Transverse colon (tissue), 4 donors: ENCODE measurements around the gene ZNF316. TPM values are rescaled to one million over a fixed set of nuclear protein-coding genes. Genes with fewer than 3 reads are reported as not detected.

Experiments
- DNase-seq: peaks from one replicate; pipeline ENCODE4 v3.0.0-alpha.2; 2019
- H3K27ac ChIP-seq, 4 donors: fragments of 200-600 bp; sonication (generic); 2 replicates each; pipeline ENCODE4 v1.5.1; 2016 to 2018; ENCODE audit warnings: inconsistent platforms in 4 of 4
- H3K27me3 ChIP-seq: fragments of 200-600 bp; sonication (generic); 2 replicates; pipeline ENCODE4 v1.5.1; 2017; ENCODE audit warnings: inconsistent platforms
- H3K36me3 ChIP-seq, 4 donors: fragments of 200-600 bp; sonication (generic); 2 replicates each; pipeline ENCODE4 v1.5.1; 2017 to 2019; ENCODE audit warnings: inconsistent platforms in 4 of 4
- H3K4me1 ChIP-seq, 4 donors: fragments of 200-600 bp; sonication (generic); 2 replicates each; pipeline ENCODE4 v1.5.1; 2017 to 2020; ENCODE audit warnings: inconsistent platforms in 4 of 4
- H3K4me3 ChIP-seq, 4 donors: fragments of 200-600 bp; sonication (generic); 1 replicate in 1 of 4; 2 replicates in 3 of 4; pipeline versions ENCODE4 v1.5.1 to v1.6.1; 2017 to 2019; ENCODE audit warnings: inconsistent platforms in 4 of 4
- H3K9me3 ChIP-seq, 2 donors: fragments of 200-600 bp; sonication (generic); 2 replicates each; pipeline ENCODE4 v1.5.1; 2017 to 2019; ENCODE audit warnings: inconsistent platforms in 2 of 2
- EP300 ChIP-seq: sonication (generic); formaldehyde crosslinking; IDR thresholded peaks from one replicate; pipeline ENCODE4 v1.6.1; 2017; ENCODE audit warnings: antibody characterized with exemption, low read depth
- POLR2A ChIP-seq: fragments of 450-650 bp; IDR thresholded peaks from one replicate; pipeline ENCODE4 v1.6.1; 2016; ENCODE audit warnings: antibody characterized with exemption, mild to moderate bottlenecking, moderate library complexity
- POLR2AphosphoS5 ChIP-seq, 3 donors: sonication (generic); formaldehyde crosslinking; IDR thresholded peaks; one replicate each; pipeline ENCODE4 v1.6.1; 2016; ENCODE audit warnings: antibody characterized with exemption in 3 of 3
- WGBS, 2 donors: methylation state at CpG; one replicate each; pipeline ENCODE4 v1.1.5; 2018; ENCODE audit warnings: low coverage in 1 of 2; 5-methylcytosine and 5-hydroxymethylcytosine counted together
- in situ Hi-C, 4 donors: fragments of 200-750 bp; cut with MboI; loops; one replicate each; pipeline versions ENCODE4 v1.15.0 to v1.15.1; 2017; ENCODE audit warnings: low sequenced_read_pairs in 3 of 4, low pct_ligation_motif_present in 1 of 4, low pct_unique_long_range_greater_than_20kb in 1 of 4
- intact Hi-C: fragments of 100-400 bp; cut with DNase I; formaldehyde crosslinking; loops from one replicate; pipeline ENCODE4 v1.15.1; 2023; ENCODE audit warnings: low total_unique reads
- total RNA-seq, 4 donors: library from RNA; depleted of rRNA; stranded (reverse); fragments of >200 nt; gene quantifications; one replicate each; pipeline ENCODE4 v1.1.0, GENCODE V29; 2016
- TF ChIP-seq, protein P1 (sequence below), 5 experiments: fragments of 200-600 bp in 3 of 5; fragments of 450-650 bp in 2 of 5; sonication (generic) in 3 of 5; IDR thresholded peaks; 1 replicate in 2 of 5; 2 replicates in 3 of 5; pipeline ENCODE4 v1.5.1; 2016 to 2017; ENCODE audit warnings: antibody characterized with exemption in 5 of 5, inconsistent platforms in 3 of 5, mild to moderate bottlenecking in 2 of 5, moderate library complexity in 1 of 5

Gene ZNF316
- total RNA-seq, 4 donors from 2014 or later = 15.3 to 188 (median 50.9) TPM

DNA sequence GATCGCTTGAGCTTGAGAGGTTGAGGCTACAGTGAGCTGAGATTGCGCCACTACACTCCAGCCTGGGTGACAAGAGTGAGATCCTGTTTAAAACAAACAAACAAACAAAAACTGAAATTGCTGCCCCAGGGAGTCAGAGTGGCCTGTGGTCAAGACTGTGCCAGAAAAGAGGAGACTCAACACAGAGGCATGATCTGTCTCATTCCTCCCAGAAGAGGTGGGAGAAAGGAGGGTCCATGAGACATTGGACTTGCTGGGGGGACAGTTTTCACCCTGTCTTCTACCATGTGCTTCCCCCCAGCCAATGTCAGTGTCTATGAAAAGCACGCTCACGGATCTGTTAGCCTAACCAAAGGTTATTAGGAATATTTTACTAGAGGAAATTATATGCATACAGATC lies 18.5 kb upstream of the ZNF316 start:
- in situ Hi-C loops (no loop called here), intact Hi-C loops (no loop called here)
- no peak overlapping the region for H3K4me3 ChIP-seq
- no peaks in the 10 kb centered on the region for H3K9me3 ChIP-seq
- DNase-seq = no peak
- peaks cover 29% of the 10 kb centered on the region for H3K27me3 ChIP-seq
- WGBS, 2 donors = 69 to 74% methylated on average over 4 of the region's 4 CpGs
- H3K27ac ChIP-seq = no peak overlapping the region
- H3K36me3 ChIP-seq = no peaks in the 10 kb centered on the region
- TF ChIP-seq, protein P1, sequence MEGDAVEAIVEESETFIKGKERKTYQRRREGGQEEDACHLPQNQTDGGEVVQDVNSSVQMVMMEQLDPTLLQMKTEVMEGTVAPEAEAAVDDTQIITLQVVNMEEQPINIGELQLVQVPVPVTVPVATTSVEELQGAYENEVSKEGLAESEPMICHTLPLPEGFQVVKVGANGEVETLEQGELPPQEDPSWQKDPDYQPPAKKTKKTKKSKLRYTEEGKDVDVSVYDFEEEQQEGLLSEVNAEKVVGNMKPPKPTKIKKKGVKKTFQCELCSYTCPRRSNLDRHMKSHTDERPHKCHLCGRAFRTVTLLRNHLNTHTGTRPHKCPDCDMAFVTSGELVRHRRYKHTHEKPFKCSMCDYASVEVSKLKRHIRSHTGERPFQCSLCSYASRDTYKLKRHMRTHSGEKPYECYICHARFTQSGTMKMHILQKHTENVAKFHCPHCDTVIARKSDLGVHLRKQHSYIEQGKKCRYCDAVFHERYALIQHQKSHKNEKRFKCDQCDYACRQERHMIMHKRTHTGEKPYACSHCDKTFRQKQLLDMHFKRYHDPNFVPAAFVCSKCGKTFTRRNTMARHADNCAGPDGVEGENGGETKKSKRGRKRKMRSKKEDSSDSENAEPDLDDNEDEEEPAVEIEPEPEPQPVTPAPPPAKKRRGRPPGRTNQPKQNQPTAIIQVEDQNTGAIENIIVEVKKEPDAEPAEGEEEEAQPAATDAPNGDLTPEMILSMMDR (IDR thresholded peaks at IDR 0.05) = no peak
- no peak for TF ChIP-seq POLR2A
- peaks cover 0 to 34% (median 7%) of the 10 kb centered on the region in 4 donors for H3K4me1 ChIP-seq

DNA sequence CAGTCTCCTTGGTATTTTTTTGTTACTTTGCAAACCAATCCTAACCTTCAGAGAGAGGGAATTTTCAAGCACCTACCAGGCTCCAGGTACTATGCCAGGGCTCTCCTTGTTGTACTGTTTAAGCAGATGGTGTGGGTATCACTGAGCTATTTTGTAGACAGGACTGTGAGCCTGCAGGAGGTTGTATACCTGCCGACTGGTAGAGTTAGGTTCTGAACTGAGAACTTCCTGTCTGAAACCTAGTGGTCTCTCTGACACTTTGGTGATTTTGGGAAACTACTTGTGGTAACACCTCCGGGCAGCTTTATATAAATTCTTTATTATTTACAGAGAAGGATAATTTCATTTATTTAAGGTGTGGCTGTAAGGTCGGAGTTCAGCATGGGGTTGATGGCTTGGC lies 17.2 kb upstream of the ZNF316 start:
- H3K9me3 ChIP-seq = no peaks in the 10 kb centered on the region
- TF ChIP-seq POLR2A = no peak
- TF ChIP-seq EP300 = no peak
- TF ChIP-seq POLR2AphosphoS5 (IDR thresholded peaks at IDR 0.05) = no peak
- TF ChIP-seq, protein P1 (IDR thresholded peaks at IDR 0.05) = no peak
- intact Hi-C loops (no loop called here), in situ Hi-C loops (no loop called here)
- H3K27me3 ChIP-seq = peaks cover 15% of the 10 kb centered on the region
- WGBS, 2 donors = 58 to 66% methylated on average over 2 to 3 of the region's 3 CpGs
- H3K27ac ChIP-seq = no peak overlapping the region
- DNase-seq = no peak
- no peak overlapping the region for H3K4me3 ChIP-seq
- H3K4me1 ChIP-seq = peaks cover 0 to 31% (median 7%) of the 10 kb centered on the region in 4 donors
- no peaks in the 10 kb centered on the region for H3K36me3 ChIP-seq

DNA sequence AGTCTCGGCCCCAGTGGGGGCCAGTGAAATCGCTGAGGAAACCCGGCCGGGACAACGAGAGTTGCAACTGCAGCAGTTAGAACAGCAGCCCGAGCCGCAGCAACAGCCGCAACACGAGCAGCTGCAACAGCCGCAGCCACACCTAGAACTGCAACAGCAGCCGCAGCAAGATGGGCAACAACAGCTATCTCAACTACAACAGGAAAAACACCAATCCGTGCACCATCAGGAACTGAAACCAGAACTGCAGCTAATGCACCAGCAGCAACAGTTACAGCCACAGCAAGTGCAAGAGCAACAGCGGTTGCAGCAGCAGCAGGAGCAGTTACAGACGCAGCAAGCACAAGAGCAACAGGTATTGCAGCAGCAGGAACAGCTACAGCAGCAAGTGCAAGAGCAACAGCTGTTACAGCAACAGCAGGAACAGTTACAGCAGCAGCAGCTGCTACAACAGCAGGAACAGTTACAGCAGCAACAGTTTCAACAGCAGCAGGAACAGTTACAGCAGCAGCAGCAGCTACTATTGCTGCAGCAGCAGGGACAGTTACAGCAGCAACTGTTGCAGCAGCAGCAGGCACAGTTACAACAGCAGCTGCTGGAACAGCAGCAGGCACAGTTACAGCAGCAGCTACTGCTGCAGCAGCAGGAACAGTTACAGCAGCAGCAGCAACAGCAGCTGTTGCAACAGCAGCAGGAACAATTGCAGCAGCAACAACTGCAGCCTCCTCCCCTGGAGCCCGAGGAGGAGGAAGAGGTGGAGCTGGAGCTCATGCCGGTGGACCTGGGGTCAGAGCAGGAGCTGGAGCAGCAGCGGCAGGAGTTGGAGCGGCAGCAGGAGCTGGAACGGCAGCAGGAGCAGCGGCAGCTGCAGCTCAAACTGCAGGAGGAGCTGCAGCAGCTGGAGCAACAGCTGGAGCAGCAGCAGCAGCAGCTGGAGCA lies 15.7 kb upstream of the ZNF316 start:
- Histone ChIP-seq H3K4me3 (no peak overlapping the region), H3K27ac (no peak overlapping the region), H3K27me3 (peaks cover 4% of the 10 kb centered on the region), H3K4me1 (peaks cover 0 to 21% (median 2%) of the 10 kb centered on the region in 4 donors), H3K36me3 (no peaks in the 10 kb centered on the region), H3K9me3 (no peaks in the 10 kb centered on the region)
- in situ Hi-C loops (no loop called here), intact Hi-C loops (no loop called here)
- DNase-seq = no peak
- 84% methylated on average over 20 of the region's 20 CpGs; no CpG with 5 or more reads in 1 of the 2 donors for WGBS, 2 donors
- no peak for TF ChIP-seq POLR2A
- no peak for TF ChIP-seq POLR2AphosphoS5 (IDR thresholded peaks at IDR 0.05)
- TF ChIP-seq, protein P1 (IDR thresholded peaks at IDR 0.05) = no peak
- TF ChIP-seq EP300 = no peak

DNA sequence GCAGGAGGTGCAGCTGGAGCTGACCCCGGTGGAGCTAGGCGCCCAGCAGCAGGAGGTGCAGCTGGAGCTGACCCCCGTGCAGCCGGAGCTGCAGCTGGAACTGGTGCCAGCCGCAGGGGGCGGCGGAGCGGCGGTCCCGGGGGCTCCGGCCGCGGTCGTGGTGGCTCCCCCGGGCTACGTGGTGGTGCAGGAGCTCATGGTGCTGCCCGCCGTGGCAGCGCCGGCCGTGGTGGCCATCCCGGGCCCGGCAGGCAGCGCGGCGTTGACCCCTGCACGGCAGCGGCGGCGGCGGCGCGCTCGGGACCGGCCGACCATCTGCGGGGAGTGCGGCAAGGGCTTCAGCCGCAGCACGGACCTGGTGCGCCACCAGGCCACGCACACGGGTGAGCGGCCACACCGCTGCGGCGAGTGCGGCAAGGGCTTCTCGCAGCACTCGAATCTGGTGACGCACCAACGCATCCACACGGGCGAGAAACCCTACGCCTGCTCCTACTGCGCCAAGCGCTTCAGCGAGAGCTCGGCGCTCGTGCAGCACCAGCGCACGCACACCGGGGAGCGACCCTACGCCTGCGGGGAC lies 14.9 kb upstream of the ZNF316 start:
- in situ Hi-C loops = no loop called here
- intact Hi-C loops = no loop called here
- no peaks in the 10 kb centered on the region for H3K36me3 ChIP-seq
- H3K9me3 ChIP-seq = no peaks in the 10 kb centered on the region
- H3K4me3 ChIP-seq = no peak overlapping the region
- WGBS, 2 donors = 99% methylated on average over 45 of the region's 67 CpGs; no CpG with 5 or more reads in 1 of the 2 donors
- no peaks in the 10 kb centered on the region for H3K27me3 ChIP-seq
- DNase-seq = no peak
- TF ChIP-seq POLR2AphosphoS5 (IDR thresholded peaks at IDR 0.05) (no peak), POLR2A (no peak), EP300 (no peak)
- TF ChIP-seq, protein P1 (IDR thresholded peaks at IDR 0.05) = no peak
- no peak overlapping the region for H3K27ac ChIP-seq
- peaks cover 0 to 17% (median 0%) of the 10 kb centered on the region in 4 donors for H3K4me1 ChIP-seq
